Measurements from ENCODE around the gene SP3.

SP3 gene

GRCh38 chr2:173962583-173963110 is 2.5 kb downstream of the SP3 start:
- peaks cover 13% of the 10 kb centered on the region for H3K4me1 ChIP-seq (ENCODE audit: control insufficient read depth, insufficient read depth, low read length)
- peak overlapping the region; percentile 74 for H3K9ac ChIP-seq (ENCODE audit: low read length)
- H3K4me3 ChIP-seq (ENCODE audit: low read length) = peak overlapping the region; percentile 31
- no peaks in the 10 kb centered on the region for H3K27me3 ChIP-seq (ENCODE audit: control insufficient read depth, insufficient read depth, low read length)
- H3K9me3 ChIP-seq (ENCODE audit: control insufficient read depth, low read length) = no peaks in the 10 kb centered on the region
- H3K36me3 ChIP-seq (ENCODE audit: control insufficient read depth, insufficient read depth, low read length) = no peaks in the 10 kb centered on the region

- Histone ChIP-seq H3K4me1 (ENCODE audit: control insufficient read depth, insufficient read depth, low read length) (peaks cover 13% of the 10 kb centered on the region), H3K4me3 (ENCODE audit: low read length) (no peak overlapping the region), H3K36me3 (ENCODE audit: control insufficient read depth, insufficient read depth, low read length) (no peaks in the 10 kb centered on the region), H3K27me3 (ENCODE audit: control insufficient read depth, insufficient read depth, low read length) (no peaks in the 10 kb centered on the region), H3K9me3 (ENCODE audit: control insufficient read depth, low read length) (no peaks in the 10 kb centered on the region), H3K9ac (ENCODE audit: low read length) (no peak overlapping the region)
Observed at GRCh38 chr2:173962031-173962430, 3.1 kb downstream of the SP3 start.

- Histone ChIP-seq H3K9me3 (ENCODE audit: control insufficient read depth, low read length) (no peaks in the 10 kb centered on the region), H3K36me3 (ENCODE audit: control insufficient read depth, insufficient read depth, low read length) (no peaks in the 10 kb centered on the region), H3K27me3 (ENCODE audit: control insufficient read depth, insufficient read depth, low read length) (no peaks in the 10 kb centered on the region), H3K9ac (ENCODE audit: low read length) (no peak overlapping the region), H3K4me3 (ENCODE audit: low read length) (no peak overlapping the region), H3K4me1 (ENCODE audit: control insufficient read depth, insufficient read depth, low read length) (peaks cover 10% of the 10 kb centered on the region)
Observed at GRCh38 chr2:173961346-173961705, 3.8 kb downstream of the SP3 start.

GRCh38 chr2:173959909-173960308 is 5.3 kb downstream of the SP3 start:
- no peak overlapping the region for H3K4me3 ChIP-seq (ENCODE audit: low read length)
- no peaks in the 10 kb centered on the region for H3K27me3 ChIP-seq (ENCODE audit: control insufficient read depth, insufficient read depth, low read length)

GRCh38 chr2:173959358-173959884 is 5.8 kb downstream of the SP3 start:
- H3K9me3 ChIP-seq (ENCODE audit: control insufficient read depth, low read length) = no peaks in the 10 kb centered on the region
- H3K36me3 ChIP-seq (ENCODE audit: control insufficient read depth, insufficient read depth, low read length) = no peaks in the 10 kb centered on the region
- H3K9ac ChIP-seq (ENCODE audit: low read length) = no peak overlapping the region
- H3K4me3 ChIP-seq (ENCODE audit: low read length) = no peak overlapping the region
- H3K4me1 ChIP-seq (ENCODE audit: control insufficient read depth, insufficient read depth, low read length) = peaks cover 12% of the 10 kb centered on the region
- no peaks in the 10 kb centered on the region for H3K27me3 ChIP-seq (ENCODE audit: control insufficient read depth, insufficient read depth, low read length)

More at GRCh38 chr2:173959909-173960308, 5.3 kb downstream of the SP3 start:
- H3K4me1 ChIP-seq (ENCODE audit: control insufficient read depth, insufficient read depth, low read length) = peaks cover 12% of the 10 kb centered on the region
- no peaks in the 10 kb centered on the region for H3K36me3 ChIP-seq (ENCODE audit: control insufficient read depth, insufficient read depth, low read length)
- H3K9ac ChIP-seq (ENCODE audit: low read length) = no peak overlapping the region
- H3K9me3 ChIP-seq (ENCODE audit: control insufficient read depth, low read length) = no peaks in the 10 kb centered on the region

- peaks cover 12% of the 10 kb centered on the region for H3K4me1 ChIP-seq (ENCODE audit: control insufficient read depth, insufficient read depth, low read length)
Observed at GRCh38 chr2:173958198-173958846, 6.9 kb downstream of the SP3 start.

GRCh38 chr2:173957517-173957916 is 7.7 kb downstream of the SP3 start:
- H3K4me1 ChIP-seq (ENCODE audit: control insufficient read depth, insufficient read depth, low read length) = peaks cover 12% of the 10 kb centered on the region
- no peaks in the 10 kb centered on the region for H3K27me3 ChIP-seq (ENCODE audit: control insufficient read depth, insufficient read depth, low read length)
- H3K4me3 ChIP-seq (ENCODE audit: low read length) = no peak overlapping the region
- no peak overlapping the region for H3K9ac ChIP-seq (ENCODE audit: low read length)
- no peaks in the 10 kb centered on the region for H3K9me3 ChIP-seq (ENCODE audit: control insufficient read depth, low read length)
- H3K36me3 ChIP-seq (ENCODE audit: control insufficient read depth, insufficient read depth, low read length) = no peaks in the 10 kb centered on the region

More at GRCh38 chr2:173958198-173958846, 6.9 kb downstream of the SP3 start:
- Histone ChIP-seq H3K36me3 (ENCODE audit: control insufficient read depth, insufficient read depth, low read length) (no peaks in the 10 kb centered on the region), H3K4me3 (ENCODE audit: low read length) (no peak overlapping the region), H3K27me3 (ENCODE audit: control insufficient read depth, insufficient read depth, low read length) (no peaks in the 10 kb centered on the region), H3K9me3 (ENCODE audit: control insufficient read depth, low read length) (no peaks in the 10 kb centered on the region), H3K9ac (ENCODE audit: low read length) (no peak overlapping the region)

- Histone ChIP-seq H3K36me3 (ENCODE audit: control insufficient read depth, insufficient read depth, low read length) (no peaks in the 10 kb centered on the region), H3K4me1 (ENCODE audit: control insufficient read depth, insufficient read depth, low read length) (peaks cover 9% of the 10 kb centered on the region)
Observed at GRCh38 chr2:173956454-173956853, 8.7 kb downstream of the SP3 start.

GRCh38 chr2:173955867-173956266 is 9.3 kb downstream of the SP3 start:
- no peaks in the 10 kb centered on the region for H3K36me3 ChIP-seq (ENCODE audit: control insufficient read depth, insufficient read depth, low read length)
- H3K9me3 ChIP-seq (ENCODE audit: control insufficient read depth, low read length) = no peaks in the 10 kb centered on the region

More at GRCh38 chr2:173956454-173956853, 8.7 kb downstream of the SP3 start:
- Histone ChIP-seq H3K4me3 (ENCODE audit: low read length) (no peak overlapping the region), H3K9ac (ENCODE audit: low read length) (no peak overlapping the region), H3K27me3 (ENCODE audit: control insufficient read depth, insufficient read depth, low read length) (no peaks in the 10 kb centered on the region), H3K9me3 (ENCODE audit: control insufficient read depth, low read length) (no peaks in the 10 kb centered on the region)

GRCh38 chr2:173955004-173955403 is 10.2 kb downstream of the SP3 start:
- no peak overlapping the region for H3K4me3 ChIP-seq (ENCODE audit: low read length)
- H3K9me3 ChIP-seq (ENCODE audit: control insufficient read depth, low read length) = no peaks in the 10 kb centered on the region
- no peaks in the 10 kb centered on the region for H3K36me3 ChIP-seq (ENCODE audit: control insufficient read depth, insufficient read depth, low read length)
- peaks cover 7% of the 10 kb centered on the region for H3K4me1 ChIP-seq (ENCODE audit: control insufficient read depth, insufficient read depth, low read length)
- H3K9ac ChIP-seq (ENCODE audit: low read length) = no peak overlapping the region
- no peaks in the 10 kb centered on the region for H3K27me3 ChIP-seq (ENCODE audit: control insufficient read depth, insufficient read depth, low read length)

More at GRCh38 chr2:173955867-173956266, 9.3 kb downstream of the SP3 start:
- peaks cover 9% of the 10 kb centered on the region for H3K4me1 ChIP-seq (ENCODE audit: control insufficient read depth, insufficient read depth, low read length)
- no peak overlapping the region for H3K4me3 ChIP-seq (ENCODE audit: low read length)
- H3K27me3 ChIP-seq (ENCODE audit: control insufficient read depth, insufficient read depth, low read length) = no peaks in the 10 kb centered on the region
- H3K9ac ChIP-seq (ENCODE audit: low read length) = no peak overlapping the region

- peaks cover 5% of the 10 kb centered on the region for H3K4me1 ChIP-seq (ENCODE audit: control insufficient read depth, insufficient read depth, low read length)
- H3K9me3 ChIP-seq (ENCODE audit: control insufficient read depth, low read length) = no peaks in the 10 kb centered on the region
- H3K36me3 ChIP-seq (ENCODE audit: control insufficient read depth, insufficient read depth, low read length) = no peaks in the 10 kb centered on the region
- H3K4me3 ChIP-seq (ENCODE audit: low read length) = no peak overlapping the region
- no peak overlapping the region for H3K9ac ChIP-seq (ENCODE audit: low read length)
- no peaks in the 10 kb centered on the region for H3K27me3 ChIP-seq (ENCODE audit: control insufficient read depth, insufficient read depth, low read length)
Observed at GRCh38 chr2:173953047-173953424, 12.1 kb downstream of the SP3 start.

GRCh38 chr2:173952267-173953046 is 12.7 kb downstream of the SP3 start:
- H3K4me3 ChIP-seq (ENCODE audit: low read length) = no peak overlapping the region
- peaks cover 5% of the 10 kb centered on the region for H3K4me1 ChIP-seq (ENCODE audit: control insufficient read depth, insufficient read depth, low read length)

More at GRCh38 chr2:173952267-173953046, 12.7 kb downstream of the SP3 start:
- Histone ChIP-seq H3K9ac (ENCODE audit: low read length) (no peak overlapping the region), H3K36me3 (ENCODE audit: control insufficient read depth, insufficient read depth, low read length) (no peaks in the 10 kb centered on the region), H3K27me3 (ENCODE audit: control insufficient read depth, insufficient read depth, low read length) (no peaks in the 10 kb centered on the region), H3K9me3 (ENCODE audit: control insufficient read depth, low read length) (no peaks in the 10 kb centered on the region)
